GM19438 (cell line): ENCODE data around the gene CDK6.

Experiments used
- ATAC-seq: cut with Tn5 transposase; IDR thresholded peaks from one replicate; pipeline ENCODE4 v1.9.1; 2021; ENCODE audit warnings: low read depth; ENCODE audit not compliant: unreplicated experiment

CDK6 gene

GRCh38 chr7:92557249-92557648 lies 279.1 kb downstream of the CDK6 start:
- ATAC-seq: no peak
